ENCODE data around the gene LUM.

The LUM gene

DNA sequence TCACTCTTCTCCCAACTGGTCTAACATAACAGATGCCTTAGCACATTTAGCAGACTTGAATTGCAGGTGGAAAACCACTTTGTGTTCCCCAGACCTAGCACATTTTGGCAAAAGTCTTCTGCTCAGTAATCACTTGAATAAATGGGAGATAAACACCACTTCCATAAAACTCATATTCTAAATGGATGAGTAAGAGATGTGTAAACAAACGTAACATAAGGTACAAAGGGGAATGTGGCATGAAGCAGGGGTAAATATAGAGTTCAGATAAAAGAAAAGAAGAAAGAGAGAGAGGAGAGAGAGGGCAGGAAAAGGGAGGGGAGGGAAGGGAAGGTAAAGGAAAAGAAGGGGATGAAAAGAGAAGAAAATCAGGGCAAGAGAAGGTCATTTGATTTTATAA lies 36.4 kb downstream of the LUM start:
- Histone ChIP-seq H3K4me1 (ENCODE audit: low read depth, poor library complexity, severe bottlenecking) (no peaks in the 10 kb centered on the region), H4K20me1 (ENCODE audit: insufficient read depth) (no peaks in the 10 kb centered on the region), H3K4me2 (no peak overlapping the region), H2AFZ (ENCODE audit: low read depth) (no peak overlapping the region), H3K27me3 (ENCODE audit: insufficient read depth, low read depth) (no peaks in the 10 kb centered on the region), H3K9ac (no peak overlapping the region), H3K36me3 (ENCODE audit: insufficient read depth) (no peaks in the 10 kb centered on the region), H3K27ac (no peak overlapping the region), H3K79me2 (ENCODE audit: insufficient read depth, low read depth) (no peaks in the 10 kb centered on the region), H3K4me3 (IDR thresholded peaks at IDR 0.05; ENCODE audit: insufficient read depth, low read depth, low read length) (no peak overlapping the region)
- TF ChIP-seq, protein P1, sequence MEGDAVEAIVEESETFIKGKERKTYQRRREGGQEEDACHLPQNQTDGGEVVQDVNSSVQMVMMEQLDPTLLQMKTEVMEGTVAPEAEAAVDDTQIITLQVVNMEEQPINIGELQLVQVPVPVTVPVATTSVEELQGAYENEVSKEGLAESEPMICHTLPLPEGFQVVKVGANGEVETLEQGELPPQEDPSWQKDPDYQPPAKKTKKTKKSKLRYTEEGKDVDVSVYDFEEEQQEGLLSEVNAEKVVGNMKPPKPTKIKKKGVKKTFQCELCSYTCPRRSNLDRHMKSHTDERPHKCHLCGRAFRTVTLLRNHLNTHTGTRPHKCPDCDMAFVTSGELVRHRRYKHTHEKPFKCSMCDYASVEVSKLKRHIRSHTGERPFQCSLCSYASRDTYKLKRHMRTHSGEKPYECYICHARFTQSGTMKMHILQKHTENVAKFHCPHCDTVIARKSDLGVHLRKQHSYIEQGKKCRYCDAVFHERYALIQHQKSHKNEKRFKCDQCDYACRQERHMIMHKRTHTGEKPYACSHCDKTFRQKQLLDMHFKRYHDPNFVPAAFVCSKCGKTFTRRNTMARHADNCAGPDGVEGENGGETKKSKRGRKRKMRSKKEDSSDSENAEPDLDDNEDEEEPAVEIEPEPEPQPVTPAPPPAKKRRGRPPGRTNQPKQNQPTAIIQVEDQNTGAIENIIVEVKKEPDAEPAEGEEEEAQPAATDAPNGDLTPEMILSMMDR (conservative IDR thresholded peaks at IDR 0.05; ENCODE audit: low read depth, low read length): no peak

- Histone ChIP-seq H4K20me1 (ENCODE audit: insufficient read depth) (no peaks in the 10 kb centered on the region), H3K4me1 (ENCODE audit: low read depth, poor library complexity, severe bottlenecking) (no peaks in the 10 kb centered on the region), H3K4me3 (IDR thresholded peaks at IDR 0.05; ENCODE audit: insufficient read depth, low read depth, low read length) (no peak overlapping the region), H3K4me2 (no peak overlapping the region), H3K9ac (no peak overlapping the region), H3K79me2 (ENCODE audit: insufficient read depth, low read depth) (no peaks in the 10 kb centered on the region), H3K27me3 (ENCODE audit: insufficient read depth, low read depth) (no peaks in the 10 kb centered on the region), H3K36me3 (ENCODE audit: insufficient read depth) (no peaks in the 10 kb centered on the region), H3K27ac (no peak overlapping the region), H2AFZ (ENCODE audit: low read depth) (no peak overlapping the region)
- TF ChIP-seq, protein P1 (conservative IDR thresholded peaks at IDR 0.05; ENCODE audit: low read depth, low read length): no peak
Observed at GRCh38 chr12:91074154-91074709, 37.1 kb downstream of the LUM start.

- Histone ChIP-seq H3K27me3 (ENCODE audit: insufficient read depth, low read depth) (no peaks in the 10 kb centered on the region), H3K27ac (no peak overlapping the region), H3K4me2 (no peak overlapping the region), H3K36me3 (ENCODE audit: insufficient read depth) (no peaks in the 10 kb centered on the region), H3K9ac (no peak overlapping the region), H4K20me1 (ENCODE audit: insufficient read depth) (no peaks in the 10 kb centered on the region), H2AFZ (ENCODE audit: low read depth) (no peak overlapping the region), H3K4me1 (ENCODE audit: low read depth, poor library complexity, severe bottlenecking) (no peaks in the 10 kb centered on the region), H3K79me2 (ENCODE audit: insufficient read depth, low read depth) (no peaks in the 10 kb centered on the region), H3K4me3 (IDR thresholded peaks at IDR 0.05; ENCODE audit: insufficient read depth, low read depth, low read length) (no peak overlapping the region)
- TF ChIP-seq, protein P1 (conservative IDR thresholded peaks at IDR 0.05; ENCODE audit: low read depth, low read length): no peak
Observed at GRCh38 chr12:91073426-91073825, 37.9 kb downstream of the LUM start.

DNA sequence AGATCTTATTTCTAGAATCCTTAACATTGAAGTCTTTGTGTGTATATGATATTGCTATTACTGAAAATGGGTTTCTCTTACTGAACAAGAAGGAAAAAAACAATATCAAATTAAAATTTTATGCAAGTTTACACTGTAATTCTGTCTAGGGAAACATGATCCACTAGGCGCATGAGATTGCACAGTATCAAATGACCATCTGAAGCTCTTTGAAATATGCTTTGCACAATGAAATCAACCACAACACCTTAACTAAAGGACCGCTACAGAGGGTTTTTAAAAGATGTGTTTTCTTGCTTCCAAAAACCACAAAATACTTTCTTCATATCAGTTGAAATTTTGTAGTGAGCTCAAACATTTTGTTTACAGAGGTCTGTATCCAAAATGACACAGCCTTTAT lies 38.4 kb downstream of the LUM start:
- Histone ChIP-seq H3K4me2 (no peak overlapping the region), H3K4me3 (IDR thresholded peaks at IDR 0.05; ENCODE audit: insufficient read depth, low read depth, low read length) (no peak overlapping the region), H4K20me1 (ENCODE audit: insufficient read depth) (no peaks in the 10 kb centered on the region), H3K27ac (no peak overlapping the region), H3K79me2 (ENCODE audit: insufficient read depth, low read depth) (no peaks in the 10 kb centered on the region), H3K27me3 (ENCODE audit: insufficient read depth, low read depth) (no peaks in the 10 kb centered on the region), H3K9ac (no peak overlapping the region), H2AFZ (ENCODE audit: low read depth) (no peak overlapping the region), H3K36me3 (ENCODE audit: insufficient read depth) (no peaks in the 10 kb centered on the region), H3K4me1 (ENCODE audit: low read depth, poor library complexity, severe bottlenecking) (no peaks in the 10 kb centered on the region)
- TF ChIP-seq, protein P1 (conservative IDR thresholded peaks at IDR 0.05; ENCODE audit: low read depth, low read length): no peak

Data from KMS-11 (cell line).